ENCODE data around the gene TSHZ1.

TSHZ1 gene, protein sequence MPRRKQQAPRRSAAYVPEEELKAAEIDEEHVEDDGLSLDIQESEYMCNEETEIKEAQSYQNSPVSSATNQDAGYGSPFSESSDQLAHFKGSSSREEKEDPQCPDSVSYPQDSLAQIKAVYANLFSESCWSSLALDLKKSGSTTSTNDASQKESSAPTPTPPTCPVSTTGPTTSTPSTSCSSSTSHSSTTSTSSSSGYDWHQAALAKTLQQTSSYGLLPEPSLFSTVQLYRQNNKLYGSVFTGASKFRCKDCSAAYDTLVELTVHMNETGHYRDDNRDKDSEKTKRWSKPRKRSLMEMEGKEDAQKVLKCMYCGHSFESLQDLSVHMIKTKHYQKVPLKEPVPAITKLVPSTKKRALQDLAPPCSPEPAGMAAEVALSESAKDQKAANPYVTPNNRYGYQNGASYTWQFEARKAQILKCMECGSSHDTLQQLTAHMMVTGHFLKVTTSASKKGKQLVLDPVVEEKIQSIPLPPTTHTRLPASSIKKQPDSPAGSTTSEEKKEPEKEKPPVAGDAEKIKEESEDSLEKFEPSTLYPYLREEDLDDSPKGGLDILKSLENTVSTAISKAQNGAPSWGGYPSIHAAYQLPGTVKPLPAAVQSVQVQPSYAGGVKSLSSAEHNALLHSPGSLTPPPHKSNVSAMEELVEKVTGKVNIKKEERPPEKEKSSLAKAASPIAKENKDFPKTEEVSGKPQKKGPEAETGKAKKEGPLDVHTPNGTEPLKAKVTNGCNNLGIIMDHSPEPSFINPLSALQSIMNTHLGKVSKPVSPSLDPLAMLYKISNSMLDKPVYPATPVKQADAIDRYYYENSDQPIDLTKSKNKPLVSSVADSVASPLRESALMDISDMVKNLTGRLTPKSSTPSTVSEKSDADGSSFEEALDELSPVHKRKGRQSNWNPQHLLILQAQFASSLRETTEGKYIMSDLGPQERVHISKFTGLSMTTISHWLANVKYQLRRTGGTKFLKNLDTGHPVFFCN (N-terminal part only)

DNA sequence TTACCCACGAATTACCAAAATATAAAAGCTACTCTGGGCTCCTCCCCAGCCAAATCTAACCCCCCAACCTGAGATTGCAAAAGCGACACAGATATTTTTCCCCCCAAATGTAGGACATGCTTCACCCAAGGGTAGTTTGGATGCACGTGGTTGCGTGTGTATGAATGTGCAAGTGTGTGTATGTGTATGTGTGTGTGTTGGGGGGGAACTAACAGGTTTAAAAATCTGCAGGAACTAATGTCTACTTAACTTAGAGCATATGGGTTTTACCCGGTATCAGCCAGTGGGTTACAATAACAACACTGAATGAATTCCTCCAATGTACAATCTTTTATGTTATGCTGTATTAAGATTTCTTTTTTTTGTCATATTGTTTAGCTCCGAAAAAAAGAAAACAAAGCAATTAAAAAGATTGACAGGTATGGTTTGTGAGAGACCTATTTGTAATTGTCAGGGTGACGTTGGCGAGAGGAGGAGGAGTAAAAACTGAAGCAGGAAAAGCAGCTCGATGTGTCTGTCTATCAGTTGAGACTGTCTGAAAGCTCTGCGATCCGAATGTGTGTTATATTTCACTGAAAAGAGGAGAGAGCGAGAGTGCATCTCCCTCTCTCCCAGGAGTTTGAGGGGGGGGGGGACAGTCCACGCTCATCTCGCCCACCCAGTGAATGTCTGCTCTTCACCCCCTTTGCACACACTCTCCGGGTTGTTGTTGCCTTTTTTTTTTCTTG lies at the start of gene TSHZ1:
Gene TSHZ1 (plus strand): TSS at position 524 of the 728 bp plus-strand sequence. CDS start 1,080 bp downstream, outside the sequence.
- peak within 1 kb of the TSS; percentile 78 for H3K4me3 ChIP-seq (ENCODE audit: low read depth, low read length)
- peak; percentile 90 for DNase-seq (ENCODE audit: low read depth)
- TF ChIP-seq, protein P1, sequence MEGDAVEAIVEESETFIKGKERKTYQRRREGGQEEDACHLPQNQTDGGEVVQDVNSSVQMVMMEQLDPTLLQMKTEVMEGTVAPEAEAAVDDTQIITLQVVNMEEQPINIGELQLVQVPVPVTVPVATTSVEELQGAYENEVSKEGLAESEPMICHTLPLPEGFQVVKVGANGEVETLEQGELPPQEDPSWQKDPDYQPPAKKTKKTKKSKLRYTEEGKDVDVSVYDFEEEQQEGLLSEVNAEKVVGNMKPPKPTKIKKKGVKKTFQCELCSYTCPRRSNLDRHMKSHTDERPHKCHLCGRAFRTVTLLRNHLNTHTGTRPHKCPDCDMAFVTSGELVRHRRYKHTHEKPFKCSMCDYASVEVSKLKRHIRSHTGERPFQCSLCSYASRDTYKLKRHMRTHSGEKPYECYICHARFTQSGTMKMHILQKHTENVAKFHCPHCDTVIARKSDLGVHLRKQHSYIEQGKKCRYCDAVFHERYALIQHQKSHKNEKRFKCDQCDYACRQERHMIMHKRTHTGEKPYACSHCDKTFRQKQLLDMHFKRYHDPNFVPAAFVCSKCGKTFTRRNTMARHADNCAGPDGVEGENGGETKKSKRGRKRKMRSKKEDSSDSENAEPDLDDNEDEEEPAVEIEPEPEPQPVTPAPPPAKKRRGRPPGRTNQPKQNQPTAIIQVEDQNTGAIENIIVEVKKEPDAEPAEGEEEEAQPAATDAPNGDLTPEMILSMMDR (IDR thresholded peaks at IDR 0.05; ENCODE audit: low read depth, low read length): no peak
- TF ChIP-seq POLR2A (IDR thresholded peaks at IDR 0.05; ENCODE audit: extremely low read depth, insufficient read length) (peak; percentile 41), MYC (IDR thresholded peaks at IDR 0.05; ENCODE audit: low read depth, low read length) (peak; percentile 72)
- TF ChIP-seq, protein P2, sequence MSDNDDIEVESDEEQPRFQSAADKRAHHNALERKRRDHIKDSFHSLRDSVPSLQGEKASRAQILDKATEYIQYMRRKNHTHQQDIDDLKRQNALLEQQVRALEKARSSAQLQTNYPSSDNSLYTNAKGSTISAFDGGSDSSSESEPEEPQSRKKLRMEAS (IDR thresholded peaks at IDR 0.05; ENCODE audit: low read depth, low read length): peak; percentile 79

DNA sequence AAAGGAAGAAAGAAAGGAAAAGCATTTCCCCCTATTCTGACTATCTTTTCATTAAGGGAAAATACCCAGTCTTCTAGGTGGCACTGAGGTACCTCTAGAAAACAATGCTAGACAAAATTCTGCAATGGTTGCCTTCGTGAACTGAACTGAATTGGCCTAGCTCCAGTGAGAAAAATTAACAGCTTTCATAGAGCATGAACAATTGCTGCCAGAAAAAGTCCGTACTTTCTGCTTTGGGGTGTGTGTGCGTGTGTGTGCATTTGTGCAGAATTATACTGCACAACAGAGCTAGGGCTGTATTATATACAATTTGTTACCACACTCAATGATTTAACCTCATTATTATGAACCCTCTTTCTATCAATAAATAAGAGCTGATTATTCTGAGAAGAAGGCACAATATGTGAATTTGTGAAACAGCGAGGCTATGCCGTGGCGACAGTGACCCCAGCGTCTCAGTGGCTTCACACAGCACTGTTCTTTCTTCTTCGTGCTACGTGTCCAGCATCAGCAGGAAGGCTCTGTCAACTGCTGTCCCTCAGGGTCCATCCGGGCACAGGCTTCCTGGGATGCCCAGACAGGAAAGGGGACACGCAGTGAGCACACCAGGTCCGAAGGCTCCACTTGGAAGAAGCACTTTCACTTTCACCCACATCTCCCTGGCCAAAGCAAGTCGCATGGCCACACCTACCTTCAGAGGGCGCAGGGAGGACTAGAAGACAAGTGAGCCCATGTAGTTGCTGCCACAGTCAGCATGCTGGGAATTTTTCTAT lies 49.2 kb upstream of the TSHZ1 start:
- DNase-seq (ENCODE audit: low read depth): peak; percentile 81
- TF ChIP-seq POLR2A (IDR thresholded peaks at IDR 0.05; ENCODE audit: extremely low read depth, insufficient read length): no peak
- TF ChIP-seq, protein P1 (IDR thresholded peaks at IDR 0.05; ENCODE audit: low read depth, low read length): peak; percentile 25
- TF ChIP-seq, protein P2 (IDR thresholded peaks at IDR 0.05; ENCODE audit: low read depth, low read length): 0 out of 2 replicates have a peak, but pooled peaks have one; percentile 25
- peak overlapping the region; percentile 95 for H3K4me3 ChIP-seq (ENCODE audit: low read depth, low read length)

DNA sequence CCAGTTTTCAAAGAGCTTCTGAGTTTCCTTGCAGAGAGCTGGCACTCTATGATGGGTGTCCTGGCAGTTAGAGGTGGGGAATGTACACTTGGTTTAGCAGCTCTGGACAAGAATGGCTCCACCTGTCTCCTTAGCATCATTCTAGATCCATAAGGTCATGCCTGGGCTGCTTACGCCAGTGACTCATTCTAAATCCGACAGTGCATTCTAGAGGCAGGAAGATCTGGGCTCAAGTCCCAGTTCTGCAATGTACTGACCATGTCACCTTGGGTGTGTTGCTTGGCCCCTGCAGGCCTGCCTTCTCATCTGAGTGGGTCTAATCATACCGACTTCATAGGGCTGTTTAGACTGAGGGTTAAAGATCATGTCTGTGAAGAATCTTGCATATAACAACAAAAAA lies 48.1 kb upstream of the TSHZ1 start:
- no peak for TF ChIP-seq POLR2A (IDR thresholded peaks at IDR 0.05; ENCODE audit: extremely low read depth, insufficient read length)
- TF ChIP-seq, protein P1 (IDR thresholded peaks at IDR 0.05; ENCODE audit: low read depth, low read length): no peak
- no peak for TF ChIP-seq MYC (IDR thresholded peaks at IDR 0.05; ENCODE audit: low read depth, low read length)
- TF ChIP-seq, protein P2 (IDR thresholded peaks at IDR 0.05; ENCODE audit: low read depth, low read length): no peak
- H3K4me3 ChIP-seq (ENCODE audit: low read depth, low read length): no peak overlapping the region
- no peak for DNase-seq (ENCODE audit: low read depth)

DNA sequence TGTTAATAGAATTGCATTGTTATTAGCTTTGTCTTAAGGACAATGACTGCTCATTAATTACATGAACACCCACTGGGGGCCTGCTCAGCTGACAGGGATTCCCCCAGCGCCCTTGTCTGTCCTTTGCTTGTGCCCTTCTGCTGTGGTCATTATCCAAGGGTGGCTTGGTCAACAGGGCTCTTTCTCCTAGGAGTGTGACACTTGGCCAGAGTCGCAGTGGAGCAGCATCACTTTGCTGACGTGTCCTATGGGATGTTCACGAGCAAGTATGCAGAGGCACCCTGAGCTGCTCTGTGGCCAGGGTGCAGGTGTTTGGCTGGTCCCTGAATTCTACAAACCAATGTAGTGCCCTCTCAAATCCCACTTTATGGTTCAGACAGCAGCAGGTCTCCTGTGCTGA lies 47.6 kb upstream of the TSHZ1 start:
- TF ChIP-seq, protein P1 (IDR thresholded peaks at IDR 0.05; ENCODE audit: low read depth, low read length): no peak
- no peak for TF ChIP-seq MYC (IDR thresholded peaks at IDR 0.05; ENCODE audit: low read depth, low read length)
- TF ChIP-seq POLR2A (IDR thresholded peaks at IDR 0.05; ENCODE audit: extremely low read depth, insufficient read length): no peak
- TF ChIP-seq, protein P2 (IDR thresholded peaks at IDR 0.05; ENCODE audit: low read depth, low read length): no peak
- H3K4me3 ChIP-seq (ENCODE audit: low read depth, low read length): no peak overlapping the region
- no peak for DNase-seq (ENCODE audit: low read depth)
